Mammary epithelial cell (primary cell): Measurements from ENCODE around the gene PLK2.

Experiments used
- EZH2 ChIP-seq: IDR thresholded peaks from 2 replicates; pipeline ENCODE4 v1.6.1; 2012; ENCODE audit warnings: low read length, inconsistent platforms, borderline replicate concordance
- TF ChIP-seq, protein P1 (sequence below), 2 donors: IDR thresholded peaks in 1 of 2; conservative IDR thresholded peaks in 1 of 2; 2 replicates each; pipeline ENCODE4 v1.5.1; 2011 to 2012; ENCODE audit warnings: inconsistent platforms in 2 of 2, low read length in 2 of 2, mild to moderate bottlenecking in 2 of 2, control low read depth in 1 of 2, low read depth in 1 of 2; ENCODE audit not compliant: insufficient read depth in 1 of 2; ENCODE audit errors: extremely low read depth in 1 of 2

DNA sequence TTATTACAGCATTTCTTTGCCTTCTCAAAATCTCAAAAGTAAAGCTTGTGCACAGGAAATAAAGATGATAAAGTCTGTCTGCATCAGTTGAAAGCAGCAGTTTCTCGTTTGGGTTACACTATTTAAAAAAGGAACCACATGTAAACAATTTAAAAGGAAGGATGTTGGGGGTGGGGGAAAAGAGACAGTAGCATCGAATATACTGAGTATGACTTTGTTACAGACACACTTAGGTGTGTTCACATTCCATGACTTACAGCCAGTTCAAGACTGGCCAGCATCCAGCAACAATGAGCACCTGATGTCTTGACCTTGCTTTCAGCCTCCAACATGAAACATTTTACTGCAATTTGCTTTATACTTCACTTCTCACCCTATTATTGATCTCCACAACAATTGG, 40.1 kb upstream of the PLK2 start:
- TF ChIP-seq, protein P1, sequence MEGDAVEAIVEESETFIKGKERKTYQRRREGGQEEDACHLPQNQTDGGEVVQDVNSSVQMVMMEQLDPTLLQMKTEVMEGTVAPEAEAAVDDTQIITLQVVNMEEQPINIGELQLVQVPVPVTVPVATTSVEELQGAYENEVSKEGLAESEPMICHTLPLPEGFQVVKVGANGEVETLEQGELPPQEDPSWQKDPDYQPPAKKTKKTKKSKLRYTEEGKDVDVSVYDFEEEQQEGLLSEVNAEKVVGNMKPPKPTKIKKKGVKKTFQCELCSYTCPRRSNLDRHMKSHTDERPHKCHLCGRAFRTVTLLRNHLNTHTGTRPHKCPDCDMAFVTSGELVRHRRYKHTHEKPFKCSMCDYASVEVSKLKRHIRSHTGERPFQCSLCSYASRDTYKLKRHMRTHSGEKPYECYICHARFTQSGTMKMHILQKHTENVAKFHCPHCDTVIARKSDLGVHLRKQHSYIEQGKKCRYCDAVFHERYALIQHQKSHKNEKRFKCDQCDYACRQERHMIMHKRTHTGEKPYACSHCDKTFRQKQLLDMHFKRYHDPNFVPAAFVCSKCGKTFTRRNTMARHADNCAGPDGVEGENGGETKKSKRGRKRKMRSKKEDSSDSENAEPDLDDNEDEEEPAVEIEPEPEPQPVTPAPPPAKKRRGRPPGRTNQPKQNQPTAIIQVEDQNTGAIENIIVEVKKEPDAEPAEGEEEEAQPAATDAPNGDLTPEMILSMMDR (conservative IDR thresholded peaks at IDR 0.05 in 1 of 2, IDR thresholded peaks at IDR 0.05 in 1 of 2; ENCODE audit: extremely low read depth in 1 of 2, insufficient read depth in 1 of 2, low read depth in 1 of 2, low read length in 2 of 2), result no peak
- TF ChIP-seq EZH2, result no peak
